ENCODE data around the gene NUDT17.
A peak's percentile ranks its signal among the peaks of the same experiment; 100 is the strongest.
"Not testable (repeated sequence)": the region's sequence is repeated elsewhere in the genome, so short reads cannot be mapped to it uniquely, and the experiment has no call there.

NUDT17 gene, protein sequence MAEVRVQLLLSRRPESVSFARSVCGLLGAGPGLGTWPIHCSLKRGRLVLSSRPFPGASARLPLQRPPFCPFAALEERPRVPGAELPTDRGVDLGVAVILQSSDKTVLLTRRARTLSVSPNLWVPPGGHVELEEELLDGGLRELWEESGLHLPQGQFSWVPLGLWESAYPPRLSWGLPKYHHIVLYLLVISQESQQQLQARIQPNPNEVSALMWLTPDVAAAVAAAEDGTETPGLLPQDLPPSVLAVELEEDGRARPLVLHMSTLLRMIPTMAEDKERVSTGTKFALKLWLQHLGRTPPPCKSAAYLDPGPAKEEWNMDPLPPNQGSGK

DNA sequence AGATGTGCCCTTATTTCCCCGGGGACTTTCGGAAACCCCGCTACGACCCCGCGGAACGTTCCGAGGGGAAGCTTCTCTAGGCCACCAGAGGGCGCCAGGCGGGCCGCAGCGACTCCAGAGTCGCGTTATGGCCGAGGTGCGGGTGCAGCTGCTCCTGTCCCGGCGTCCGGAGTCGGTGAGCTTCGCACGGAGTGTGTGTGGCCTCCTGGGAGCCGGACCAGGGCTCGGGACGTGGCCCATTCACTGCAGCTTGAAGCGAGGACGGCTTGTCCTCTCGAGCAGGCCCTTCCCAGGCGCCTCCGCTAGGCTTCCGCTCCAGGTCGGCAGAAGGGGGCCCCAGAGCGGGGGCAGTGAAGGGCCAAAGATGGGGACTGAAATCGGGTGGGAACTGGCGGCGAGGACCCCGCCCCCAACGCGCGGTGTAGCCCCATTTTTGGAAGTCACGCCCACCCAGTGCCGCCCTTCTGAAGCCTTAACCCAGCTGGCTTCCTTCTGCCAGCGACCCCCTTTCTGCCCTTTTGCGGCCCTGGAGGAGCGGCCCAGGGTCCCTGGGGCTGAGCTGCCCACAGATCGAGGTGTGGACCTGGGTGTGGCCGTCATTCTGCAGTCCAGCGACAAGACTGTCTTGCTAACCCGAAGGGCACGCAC, at the start of gene NUDT17:
NUDT17 (plus strand) TSS at position 117 of the 648 bp plus-strand sequence; CDS start at position 128, 11 bp downstream.
- Histone ChIP-seq H3K36me3 (ENCODE audit: insufficient read depth, low read length) (peaks cover 3% of the 10 kb centered on the region; the same call in 1 of the 2 replicates), H3K9ac (ENCODE audit: low read depth, low read length) (peak within 1 kb of the TSS; percentile 57), H3K9me3 (ENCODE audit: control insufficient read depth, insufficient read depth, low read length) (no peaks in the 10 kb centered on the region), H3K4me1 (ENCODE audit: insufficient read depth, low read length) (no peaks in the 10 kb centered on the region)

DNA sequence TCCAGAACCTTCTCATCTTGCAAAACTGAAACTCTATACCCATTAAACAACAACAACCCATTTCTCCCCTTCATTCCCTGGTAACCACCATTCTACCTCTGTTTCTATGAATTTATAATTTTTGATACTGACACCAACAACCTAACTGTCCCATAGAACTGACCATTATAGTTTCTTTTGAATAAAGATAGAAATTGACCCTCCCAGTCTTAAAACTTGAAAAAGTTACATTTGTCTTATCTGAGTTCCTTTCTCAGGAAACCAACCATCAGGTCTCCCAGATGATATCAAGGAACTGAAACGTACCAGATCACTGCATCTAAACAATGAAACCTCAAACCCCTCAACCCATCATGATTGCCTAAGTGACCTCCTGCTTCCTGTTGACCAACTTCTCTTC, 48.7 kb upstream of the NUDT17 start:
- Histone ChIP-seq H3K9ac (ENCODE audit: low read depth, low read length) (no peak overlapping the region), H3K36me3 (ENCODE audit: insufficient read depth, low read length) (no peaks in the 10 kb centered on the region), H3K9me3 (ENCODE audit: control insufficient read depth, insufficient read depth, low read length) (peaks cover 15% of the 10 kb centered on the region; the same call in 1 of the 2 replicates), H3K4me1 (ENCODE audit: insufficient read depth, low read length) (no peaks in the 10 kb centered on the region)

DNA sequence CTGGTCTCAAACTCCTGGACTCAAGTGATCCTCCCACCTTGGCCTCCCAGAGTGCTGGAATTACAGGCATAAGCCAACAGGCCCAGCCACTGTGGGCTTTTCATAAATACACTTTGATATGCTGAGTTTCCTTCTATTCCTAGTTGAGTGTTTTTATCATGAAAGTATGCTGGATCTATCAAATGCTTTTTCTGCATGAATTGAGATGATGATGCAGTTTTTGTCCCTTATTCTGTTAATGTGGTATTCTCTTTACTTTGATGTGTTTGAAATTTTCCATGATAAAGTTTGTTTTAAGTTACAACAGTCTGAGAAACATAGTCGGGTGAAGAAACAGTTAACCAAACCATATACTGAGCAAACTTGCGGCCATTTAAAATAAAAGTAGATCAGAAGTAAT, 45.6 kb upstream of the NUDT17 start:
- Histone ChIP-seq H3K9me3 (ENCODE audit: control insufficient read depth, insufficient read depth, low read length) (peaks cover 15% of the 10 kb centered on the region; the same call in 1 of the 2 replicates), H3K9ac (ENCODE audit: low read depth, low read length) (no peak overlapping the region), H3K36me3 (ENCODE audit: insufficient read depth, low read length) (no peaks in the 10 kb centered on the region), H3K4me1 (ENCODE audit: insufficient read depth, low read length) (no peaks in the 10 kb centered on the region; the same call in 1 of the 2 replicates)

DNA sequence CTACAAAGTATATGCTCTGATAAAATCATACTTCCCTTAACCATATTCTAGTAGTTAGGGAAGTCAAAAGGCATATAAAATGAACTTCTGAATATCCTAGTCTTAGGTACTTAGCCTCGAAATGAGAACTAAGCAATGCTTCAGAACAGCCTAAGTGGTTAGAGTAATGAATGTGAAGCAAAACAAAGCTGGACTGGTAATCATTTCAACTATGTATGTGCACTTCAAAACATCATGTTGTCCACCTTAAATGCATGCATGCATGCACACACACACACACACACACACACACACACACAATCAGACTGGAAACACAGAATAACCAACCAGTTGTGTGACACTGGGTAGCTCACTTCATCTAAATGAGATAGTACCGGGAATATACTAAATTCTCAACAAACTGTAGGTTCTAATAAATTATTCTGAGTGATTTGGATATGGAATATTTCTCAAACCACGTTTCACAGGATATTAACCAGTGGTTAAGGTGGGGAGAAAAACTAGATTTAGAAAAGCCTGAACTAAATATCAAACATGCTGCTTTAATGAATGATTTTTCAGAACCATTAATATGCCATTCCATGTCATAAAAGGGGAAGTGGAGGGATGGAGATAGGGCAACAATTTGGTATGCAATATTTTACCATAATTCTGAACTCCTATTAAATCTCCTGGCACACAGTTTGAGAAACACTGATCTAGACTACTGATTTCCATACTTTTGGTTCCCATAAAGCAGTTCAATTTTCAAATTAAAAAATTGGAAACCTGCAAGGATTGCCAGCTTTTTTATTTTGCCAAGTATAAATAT, 41.0 kb upstream of the NUDT17 start:
- no peak overlapping the region for H3K9ac ChIP-seq (ENCODE audit: low read depth, low read length)

DNA sequence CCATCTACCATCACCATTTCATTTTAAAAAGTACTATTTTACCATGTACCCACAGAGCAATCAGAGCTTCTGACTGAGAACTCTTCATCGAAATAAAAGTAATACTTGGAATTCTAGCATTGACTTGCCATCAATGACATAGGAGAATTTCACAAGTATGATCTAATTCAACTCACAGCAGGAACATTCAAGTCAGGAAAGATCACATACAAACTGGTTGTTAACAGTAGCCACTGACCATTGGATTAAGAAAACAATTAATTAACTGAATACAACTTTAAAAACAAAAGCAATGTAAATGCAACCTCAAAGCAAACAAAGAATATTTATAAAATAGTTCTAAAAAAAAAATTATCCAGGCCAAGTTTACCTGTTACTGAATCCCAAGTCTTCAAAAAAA, 40.4 kb upstream of the NUDT17 start:
- Histone ChIP-seq H3K36me3 (ENCODE audit: insufficient read depth, low read length) (no peaks in the 10 kb centered on the region), H3K4me1 (ENCODE audit: insufficient read depth, low read length) (no peaks in the 10 kb centered on the region; the same call in 1 of the 2 replicates), H3K9ac (ENCODE audit: low read depth, low read length) (no peak overlapping the region), H3K9me3 (ENCODE audit: control insufficient read depth, insufficient read depth, low read length) (no peaks in the 10 kb centered on the region)

More for the DNA sequence above, 41.0 kb upstream of the NUDT17 start:
- no peaks in the 10 kb centered on the region for H3K36me3 ChIP-seq (ENCODE audit: insufficient read depth, low read length)
- no peaks in the 10 kb centered on the region for H3K9me3 ChIP-seq (ENCODE audit: control insufficient read depth, insufficient read depth, low read length)
- H3K4me1 ChIP-seq (ENCODE audit: insufficient read depth, low read length), result no peaks in the 10 kb centered on the region; the same call in 1 of the 2 replicates

DNA sequence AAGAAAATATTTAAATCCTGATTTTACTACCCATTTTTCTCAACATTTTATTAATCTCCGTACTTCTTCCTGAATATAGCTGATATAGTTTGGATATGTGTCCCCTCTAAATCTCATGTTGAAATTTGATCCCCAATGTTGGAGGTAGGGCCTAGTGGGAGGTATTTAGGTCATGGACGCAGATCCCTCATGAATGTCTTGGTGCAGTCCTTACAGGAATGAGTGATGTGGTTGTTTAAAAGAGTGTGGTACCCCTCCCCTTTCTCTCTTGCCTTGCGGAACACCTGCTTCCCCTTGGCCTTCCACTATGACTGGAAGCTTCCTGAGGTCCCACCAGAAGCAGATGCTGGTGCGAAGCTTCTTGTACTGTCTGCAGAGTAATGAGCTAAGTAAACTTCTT, 39.0 kb upstream of the NUDT17 start:
- no peaks in the 10 kb centered on the region for H3K36me3 ChIP-seq (ENCODE audit: insufficient read depth, low read length)
- no peak overlapping the region for H3K9ac ChIP-seq (ENCODE audit: low read depth, low read length)
- no peaks in the 10 kb centered on the region; the same call in 1 of the 2 replicates for H3K4me1 ChIP-seq (ENCODE audit: insufficient read depth, low read length)
- no peaks in the 10 kb centered on the region for H3K9me3 ChIP-seq (ENCODE audit: control insufficient read depth, insufficient read depth, low read length)

DNA sequence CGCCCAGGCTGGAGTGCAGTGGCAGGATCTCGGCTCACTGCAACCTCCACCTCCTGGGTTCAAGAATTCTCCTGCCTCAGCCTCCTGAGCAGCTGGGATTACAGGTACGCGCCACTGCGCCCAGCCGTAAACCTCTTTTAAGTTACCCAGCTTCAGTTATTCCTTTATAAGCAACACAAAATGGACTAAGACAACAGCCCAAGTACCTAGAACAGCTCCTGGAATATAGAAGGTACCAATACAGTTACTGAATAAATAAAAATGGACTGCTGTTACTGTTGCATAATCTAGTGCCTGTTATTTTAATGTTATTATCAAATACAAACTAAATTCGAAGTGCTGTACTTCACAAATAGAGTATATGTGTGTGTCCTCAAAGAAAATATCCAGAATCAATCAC, 38.6 kb upstream of the NUDT17 start:
- no peaks in the 10 kb centered on the region for H3K36me3 ChIP-seq (ENCODE audit: insufficient read depth, low read length)
- no peak overlapping the region for H3K9ac ChIP-seq (ENCODE audit: low read depth, low read length)
- H3K4me1 ChIP-seq (ENCODE audit: insufficient read depth, low read length), result no peaks in the 10 kb centered on the region; the same call in 1 of the 2 replicates
- no peaks in the 10 kb centered on the region for H3K9me3 ChIP-seq (ENCODE audit: control insufficient read depth, insufficient read depth, low read length)

DNA sequence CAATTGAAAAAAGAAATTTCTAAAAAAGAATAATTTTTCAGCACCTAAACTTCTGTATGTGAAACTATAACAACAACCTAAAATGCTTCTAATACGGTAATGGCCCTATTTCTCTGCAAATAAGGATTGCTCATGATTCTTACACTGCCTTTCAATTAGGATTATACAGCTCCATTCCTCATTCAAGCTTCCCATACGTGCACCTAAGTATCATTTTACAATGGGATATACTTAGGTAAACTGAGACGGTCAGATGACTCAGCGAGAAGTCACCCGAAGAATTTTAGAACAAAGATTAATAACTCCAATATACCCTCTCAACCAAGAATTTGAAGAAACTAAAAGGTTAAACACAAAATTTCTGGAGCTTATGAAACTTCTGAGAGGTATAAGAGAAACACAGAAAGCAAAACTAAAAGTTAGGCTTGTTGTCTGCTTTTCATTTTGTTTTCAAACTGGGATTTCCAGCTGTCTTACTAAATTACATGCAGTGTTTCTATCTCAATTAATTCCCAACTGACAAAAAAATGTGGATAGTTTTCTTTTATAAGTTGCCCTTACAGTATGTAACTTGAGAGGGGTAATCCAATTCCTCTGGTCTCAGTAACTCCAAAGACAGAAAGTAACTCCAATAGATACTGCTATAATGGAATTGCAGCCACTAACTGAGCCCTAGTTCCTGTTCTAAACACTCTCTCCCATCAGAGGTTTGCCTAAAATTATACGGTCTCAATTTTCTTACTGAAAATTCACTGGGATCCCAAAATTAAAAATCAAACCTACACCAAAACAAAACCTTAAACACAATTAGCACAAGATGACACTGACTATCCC, 32.2 kb upstream of the NUDT17 start:
- H3K4me1 ChIP-seq (ENCODE audit: insufficient read depth, low read length); H3K9ac ChIP-seq (ENCODE audit: low read depth, low read length); H3K9me3 ChIP-seq (ENCODE audit: control insufficient read depth, insufficient read depth, low read length); H3K36me3 ChIP-seq (ENCODE audit: insufficient read depth, low read length): not testable (repeated sequence)

DNA sequence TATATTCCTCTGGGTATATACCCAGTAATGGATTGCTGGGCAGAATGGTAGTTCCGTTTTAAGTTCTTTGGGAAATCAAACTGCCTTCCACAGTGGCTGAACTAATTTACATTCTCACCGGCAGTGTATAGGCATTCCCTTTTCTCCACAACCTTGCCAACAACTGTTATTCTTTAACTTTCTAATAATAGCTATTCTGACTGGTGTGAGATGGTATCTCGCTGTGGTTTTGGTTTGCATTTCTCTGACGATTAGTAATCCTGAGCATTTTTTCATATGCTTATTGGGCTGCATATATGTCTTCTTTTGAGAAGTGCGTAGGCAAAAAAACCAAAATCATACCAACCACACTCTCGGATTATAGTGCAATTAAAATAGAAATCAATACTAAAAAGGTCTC, 27.3 kb upstream of the NUDT17 start:
- not testable (repeated sequence) for H3K9ac ChIP-seq (ENCODE audit: low read depth, low read length); H3K9me3 ChIP-seq (ENCODE audit: control insufficient read depth, insufficient read depth, low read length); H3K36me3 ChIP-seq (ENCODE audit: insufficient read depth, low read length); H3K4me1 ChIP-seq (ENCODE audit: insufficient read depth, low read length)

DNA sequence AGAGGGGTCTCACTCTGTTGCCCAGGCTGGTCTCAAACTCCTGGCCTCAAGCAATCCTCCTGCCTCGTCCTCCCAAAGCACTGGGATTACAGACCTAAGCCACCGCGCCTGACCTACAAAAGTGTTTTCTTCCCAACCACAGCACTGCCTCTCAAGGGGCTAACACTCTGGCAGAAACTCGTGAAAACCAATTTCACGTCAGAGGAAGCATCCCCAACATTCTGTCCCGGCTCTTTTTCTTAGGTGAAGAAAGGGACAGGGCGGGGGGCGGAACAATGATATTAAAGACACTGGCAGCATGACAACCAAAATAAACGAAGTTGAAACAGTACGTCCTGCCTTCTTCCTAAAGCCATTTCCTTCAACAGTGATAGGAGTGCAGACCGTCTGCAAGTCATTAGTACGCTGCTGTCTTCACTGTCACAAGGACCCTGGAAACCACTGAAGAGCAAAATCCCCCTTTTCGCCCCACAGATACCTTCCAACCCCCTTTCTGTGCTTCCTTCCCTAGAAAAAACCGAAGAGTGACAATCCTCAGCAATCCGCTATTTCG, 22.6 kb upstream of the NUDT17 start:
- not testable (repeated sequence) for H3K36me3 ChIP-seq (ENCODE audit: insufficient read depth, low read length); H3K9ac ChIP-seq (ENCODE audit: low read depth, low read length); H3K4me1 ChIP-seq (ENCODE audit: insufficient read depth, low read length); H3K9me3 ChIP-seq (ENCODE audit: control insufficient read depth, insufficient read depth, low read length)

DNA sequence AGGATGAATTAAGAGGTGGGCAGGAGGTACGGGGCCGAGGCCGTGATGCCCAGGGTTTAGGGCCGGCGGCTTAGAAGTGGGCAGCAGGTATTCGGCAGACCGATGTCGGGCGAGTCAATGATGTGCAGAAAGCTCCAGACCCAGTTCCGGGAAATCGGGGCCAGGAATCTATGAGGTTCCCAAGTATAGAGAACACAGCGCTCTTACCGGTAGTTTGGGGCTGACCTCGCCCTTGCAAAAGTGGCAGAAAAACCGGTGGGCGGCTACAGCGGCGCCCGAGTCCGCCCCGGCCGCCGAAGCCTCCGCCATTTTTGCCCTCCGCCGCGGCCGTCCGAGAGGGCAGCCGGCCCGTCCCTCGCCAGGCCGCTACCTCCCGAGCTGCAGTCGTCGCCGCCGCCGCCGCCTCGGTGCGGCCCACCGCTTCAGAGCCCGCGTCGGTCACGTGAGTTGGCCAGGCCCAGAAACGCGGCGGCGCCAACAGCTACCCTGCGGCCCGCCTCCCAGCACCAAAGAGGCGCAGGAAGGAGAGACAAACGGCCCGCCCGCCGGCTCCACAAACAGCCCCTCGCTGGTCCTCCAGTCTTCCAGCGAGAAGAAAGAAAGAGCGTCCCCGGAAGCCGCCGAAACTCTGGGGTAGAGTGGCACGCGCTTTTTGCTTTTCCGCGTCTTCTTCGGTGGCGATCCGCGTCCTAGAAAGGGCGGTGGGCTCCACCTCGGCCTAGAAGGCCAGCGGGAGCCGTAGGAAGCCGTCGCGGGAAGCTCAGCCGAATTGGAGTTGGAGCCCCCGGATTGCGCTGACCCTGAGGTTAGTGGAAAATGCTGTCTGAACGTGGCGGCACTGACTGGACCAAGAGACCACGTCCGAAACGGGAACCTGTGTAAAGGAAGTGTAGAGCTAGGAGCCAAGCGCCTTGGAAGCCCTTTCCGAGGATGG, 21.6 kb upstream of the NUDT17 start, which contains the start of the genes POLR3C and RNF115:
POLR3C (plus strand) TSS at position 636 of the 934 bp plus-strand sequence. CDS start 1,577 bp downstream, outside the sequence.
RNF115 (minus strand) TSS at position 531 of the 934 bp plus-strand sequence; CDS start at position 309, 222 bp downstream.
- no peaks in the 10 kb centered on the region for H3K4me1 ChIP-seq (ENCODE audit: insufficient read depth, low read length)
- peaks cover 14% of the 10 kb centered on the region; the same call in 1 of the 2 replicates for H3K36me3 ChIP-seq (ENCODE audit: insufficient read depth, low read length)
- H3K9me3 ChIP-seq (ENCODE audit: control insufficient read depth, insufficient read depth, low read length), result no peaks in the 10 kb centered on the region
- H3K9ac ChIP-seq (ENCODE audit: low read depth, low read length), result peak within 1 kb of the TSS; percentile 87

DNA sequence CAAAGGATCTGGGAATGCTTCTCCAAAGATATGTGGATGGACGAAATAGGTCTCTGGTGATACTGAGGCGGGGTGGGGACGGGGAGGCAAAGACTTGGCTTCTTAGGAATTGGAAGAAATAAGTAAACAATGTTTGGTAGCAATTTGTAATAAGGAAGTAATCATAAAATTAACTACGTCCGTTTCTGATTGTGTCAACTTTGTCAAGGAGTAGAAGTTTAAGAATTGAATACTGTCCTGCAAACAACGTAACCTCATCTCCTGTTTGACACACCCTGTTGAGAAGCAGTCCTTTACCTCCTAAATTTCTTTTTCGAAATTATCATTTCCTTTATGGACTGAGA, 21.0 kb upstream of the NUDT17 start:
- Histone ChIP-seq H3K4me1 (ENCODE audit: insufficient read depth, low read length) (no peaks in the 10 kb centered on the region), H3K36me3 (ENCODE audit: insufficient read depth, low read length) (peaks cover 21% of the 10 kb centered on the region; the same call in 1 of the 2 replicates), H3K9ac (ENCODE audit: low read depth, low read length) (peak overlapping the region; percentile 87), H3K9me3 (ENCODE audit: control insufficient read depth, insufficient read depth, low read length) (no peaks in the 10 kb centered on the region)

DNA sequence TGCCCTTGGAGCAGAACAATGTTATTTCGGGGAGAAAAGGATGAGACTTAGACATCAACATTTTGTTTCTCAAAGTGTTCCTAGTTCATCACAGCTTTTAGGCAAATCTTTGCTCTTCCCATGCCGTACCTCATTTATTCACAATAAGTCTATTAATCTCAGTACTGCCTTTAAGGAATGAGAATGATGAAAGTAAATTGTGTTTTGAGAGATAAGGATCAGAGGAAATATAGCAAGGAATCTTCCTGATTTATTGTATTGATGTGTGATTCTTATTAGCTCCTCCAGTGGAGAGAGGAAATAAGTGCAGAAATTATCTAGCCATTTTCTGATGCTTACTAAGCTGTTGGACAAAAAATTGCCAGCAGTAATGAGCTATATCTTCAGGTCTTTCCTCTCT, 19.4 kb upstream of the NUDT17 start:
- no peaks in the 10 kb centered on the region for H3K9me3 ChIP-seq (ENCODE audit: control insufficient read depth, insufficient read depth, low read length)
- H3K36me3 ChIP-seq (ENCODE audit: insufficient read depth, low read length), result peaks cover 22% of the 10 kb centered on the region; the same call in 1 of the 2 replicates
- no peaks in the 10 kb centered on the region for H3K4me1 ChIP-seq (ENCODE audit: insufficient read depth, low read length)
- no peak overlapping the region for H3K9ac ChIP-seq (ENCODE audit: low read depth, low read length)
